ENCODE results near the gene NPIPB9. TPM values are rescaled to one million over a fixed set of nuclear protein-coding genes. Genes with fewer than 3 reads are reported as not detected.

NPIPB9 gene
- total RNA-seq, 1 experiment from 2014 or later, result 0.45 TPM

GRCh38 chr16:28821874-28822519, 70.4 kb downstream of the NPIPB9 start:
- peak overlapping the region; percentile 100 for H3K4me3 Mint-ChIP-seq (ENCODE audit: unreplicated experiment)
- POLR2A ChIA-PET, result interaction anchor here (0.5 to 1.5 kb wide), 4 partner anchors 9 to 166 kb away, joined by 4 to 14 read pairs (median 5); partner anchors contain the start of genes NFATC2IP and TUFM

More at GRCh38 chr16:28821874-28822519, 70.4 kb downstream of the NPIPB9 start:
- Mint-ChIP-seq H3K27me3 (ENCODE audit: insufficient read depth, unreplicated experiment) (no peaks in the 10 kb centered on the region), H3K9me3 (ENCODE audit: unreplicated experiment) (no peaks in the 10 kb centered on the region), H3K27ac (ENCODE audit: unreplicated experiment) (peak overlapping the region; percentile 23), H3K36me3 (ENCODE audit: insufficient read depth, unreplicated experiment) (peaks cover 80% of the 10 kb centered on the region), H3K4me1 (ENCODE audit: low read depth, unreplicated experiment) (peaks cover 14% of the 10 kb centered on the region)
- Histone ChIP-seq H3K9me3 (no peaks in the 10 kb centered on the region), H3K36me3 (ENCODE audit: control insufficient read depth, insufficient read depth, low read length) (peaks cover 4% of the 10 kb centered on the region), H3K4me3 (ENCODE audit: low read depth, low read length) (peak overlapping the region; percentile 93), H3K27me3 (replicated peaks; ENCODE audit: control insufficient read depth, insufficient read depth, low read length) (no peaks in the 10 kb centered on the region), H3K4me1 (no peaks in the 10 kb centered on the region; the same call in 1 of the 2 replicates)
- TSS peak; percentile 87 for BruUV-seq (replicated peaks)
- no peak for DNase-seq
- TF ChIP-seq, protein P1, sequence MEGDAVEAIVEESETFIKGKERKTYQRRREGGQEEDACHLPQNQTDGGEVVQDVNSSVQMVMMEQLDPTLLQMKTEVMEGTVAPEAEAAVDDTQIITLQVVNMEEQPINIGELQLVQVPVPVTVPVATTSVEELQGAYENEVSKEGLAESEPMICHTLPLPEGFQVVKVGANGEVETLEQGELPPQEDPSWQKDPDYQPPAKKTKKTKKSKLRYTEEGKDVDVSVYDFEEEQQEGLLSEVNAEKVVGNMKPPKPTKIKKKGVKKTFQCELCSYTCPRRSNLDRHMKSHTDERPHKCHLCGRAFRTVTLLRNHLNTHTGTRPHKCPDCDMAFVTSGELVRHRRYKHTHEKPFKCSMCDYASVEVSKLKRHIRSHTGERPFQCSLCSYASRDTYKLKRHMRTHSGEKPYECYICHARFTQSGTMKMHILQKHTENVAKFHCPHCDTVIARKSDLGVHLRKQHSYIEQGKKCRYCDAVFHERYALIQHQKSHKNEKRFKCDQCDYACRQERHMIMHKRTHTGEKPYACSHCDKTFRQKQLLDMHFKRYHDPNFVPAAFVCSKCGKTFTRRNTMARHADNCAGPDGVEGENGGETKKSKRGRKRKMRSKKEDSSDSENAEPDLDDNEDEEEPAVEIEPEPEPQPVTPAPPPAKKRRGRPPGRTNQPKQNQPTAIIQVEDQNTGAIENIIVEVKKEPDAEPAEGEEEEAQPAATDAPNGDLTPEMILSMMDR (IDR thresholded peaks at IDR 0.05; ENCODE audit: insufficient read depth in 1 of 2, low read depth in 1 of 2, low read length in 1 of 2, severe bottlenecking in 1 of 2, unreplicated experiment in 1 of 2), result no peak
- CTCF ChIA-PET, result no interaction called here
- intact Hi-C loops (cut with micrococcal nuclease; ENCODE audit: unreplicated experiment), result no loop called here

Small RNAs within 50 kb of the gene (microRNA-seq; reads per million reads assigned to microRNA genes)
- gene MIR6862-2, result not detected

Other genes with a start within 250 kb of the NPIPB9 start
- gene IL27, start 245.0 kb upstream of the NPIPB9 start, total RNA-seq (2022), result 0.53 and 0.66 TPM in 2 replicates
- 8.8 and 16.6 TPM in 2 replicates for gene NUPR1, start 212.8 kb upstream of the NPIPB9 start, total RNA-seq (2022)
- 29.8 and 31.1 TPM in 2 replicates for gene SGF29, start 197.9 kb upstream of the NPIPB9 start, total RNA-seq (2022)
- 0.43 TPM in 1 of 2 replicates, not detected in the other for gene SULT1A2, start 154.7 kb upstream of the NPIPB9 start, total RNA-seq (2022)
- 8.9 and 9.1 TPM in 2 replicates for gene SULT1A1, start 141.7 kb upstream of the NPIPB9 start, total RNA-seq (2022)
- gene NPIPB8, start 113.7 kb upstream of the NPIPB9 start, total RNA-seq (2022), result 0.48 TPM in 1 of 2 replicates, not detected in the other
- gene EIF3C, start 40.3 kb upstream of the NPIPB9 start, total RNA-seq (2022), result 777 and 841 TPM in 2 replicates
- gene ATXN2L, start 71.2 kb downstream of the NPIPB9 start, total RNA-seq (2022), result 329 and 352 TPM in 2 replicates
- gene TUFM, start 94.6 kb downstream of the NPIPB9 start, total RNA-seq (2022), result 207 and 234 TPM in 2 replicates
- gene SH2B1, start 112.1 kb downstream of the NPIPB9 start, total RNA-seq (2022), result 37.0 and 46.4 TPM in 2 replicates
- gene ATP2A1, start 126.7 kb downstream of the NPIPB9 start, total RNA-seq (2022), result 2.3 and 2.6 TPM in 2 replicates
- 22.9 and 24.2 TPM in 2 replicates for gene RABEP2, start 173.5 kb downstream of the NPIPB9 start, total RNA-seq (2022)
- not detected in 2 replicates for gene CD19, start 180.2 kb downstream of the NPIPB9 start, total RNA-seq (2022)
- gene NFATC2IP, start 199.2 kb downstream of the NPIPB9 start, total RNA-seq (2022), result 50.6 and 58.2 TPM in 2 replicates
- gene SPNS1, start 223.0 kb downstream of the NPIPB9 start, total RNA-seq (2022), result 55.3 and 61.3 TPM in 2 replicates
- 1.7 and 3.2 TPM in 2 replicates for gene LAT, start 233.3 kb downstream of the NPIPB9 start, total RNA-seq (2022)

Data from Caco-2 (cell line).